HG03039 (cell line): ENCODE data around the gene KISS1R.

Experiments used
- ATAC-seq: cut with Tn5 transposase; IDR thresholded peaks from one replicate; pipeline ENCODE4 v1.9.1; 2021; ENCODE audit warnings: mild to moderate bottlenecking, moderate library complexity; ENCODE audit not compliant: unreplicated experiment

KISS1R gene

GRCh38 chr19:919199-920050, 2.3 kb downstream of the KISS1R start:
- ATAC-seq = no peak

GRCh38 chr19:920051-920864, 3.1 kb downstream of the KISS1R start:
- ATAC-seq = no peak

GRCh38 chr19:924553-925086, 7.5 kb downstream of the KISS1R start:
- ATAC-seq = no peak

GRCh38 chr19:925087-925525, 8.0 kb downstream of the KISS1R start:
- peak; percentile 31 for ATAC-seq

- ATAC-seq = peak; percentile 37
These were observed 8.6 kb downstream of the KISS1R start, which contains the start of gene ARID3A for GRCh38 chr19:925526-926322. ARID3A (plus strand) TSS chr19:926035; CDS start chr19:929529, 3,494 bp downstream.

- ATAC-seq = no peak
These were observed 9.1 kb downstream of the KISS1R start for GRCh38 chr19:926323-926588.

- ATAC-seq = no peak
These were observed 9.6 kb downstream of the KISS1R start for GRCh38 chr19:926589-927350.

GRCh38 chr19:927351-927779, 10.2 kb downstream of the KISS1R start:
- no peak for ATAC-seq

GRCh38 chr19:927780-928401, 10.8 kb downstream of the KISS1R start:
- ATAC-seq = no peak

GRCh38 chr19:928471-929202, 11.5 kb downstream of the KISS1R start:
- no peak for ATAC-seq

GRCh38 chr19:929203-929890, 12.2 kb downstream of the KISS1R start:
- no peak for ATAC-seq

GRCh38 chr19:929891-930258, 12.7 kb downstream of the KISS1R start:
- no peak for ATAC-seq

- no peak for ATAC-seq
These were observed 14.9 kb downstream of the KISS1R start for GRCh38 chr19:931860-932647.

GRCh38 chr19:932648-933552, 15.8 kb downstream of the KISS1R start:
- no peak for ATAC-seq

- no peak for ATAC-seq
These were observed 16.4 kb downstream of the KISS1R start for GRCh38 chr19:933553-933882.

GRCh38 chr19:934197-934840, 17.2 kb downstream of the KISS1R start:
- ATAC-seq = no peak
